HCT116 (cell line): ENCODE measurements around the gene GALNS. TPM values are rescaled to one million over a fixed set of nuclear protein-coding genes. Genes with fewer than 3 reads are reported as not detected.
A peak's percentile ranks its signal among the peaks of the same experiment; 100 is the strongest.

ENCODE experiments used
- ATAC-seq: fragments of 200-7000 bp; cut with Tn5 transposase; 2 replicates; pipeline ENCODE4 v1.9.1; 2020; ENCODE audit warnings: mild to moderate bottlenecking, moderate library complexity
- BruUV-seq: library from RNA; stranded (reverse); fragments of 400-500 nt; replicated peaks from 2 replicates; lab custom pipeline; 2021; lab: Mats Ljungman, UMichigan
- CTCF ChIA-PET: fragments of 300-600 bp; sonication (Branson Sonifier 250); formaldehyde crosslinking; loops from one replicate; lab custom pipeline; 2021; ENCODE audit warnings: antibody characterized with exemption; lab: Charles Lee
- POLR2A ChIA-PET: fragments of 300-600, 350-600 bp; sonication (Branson Sonifier 250); formaldehyde crosslinking; loops from one replicate; lab custom pipeline; 2021; ENCODE audit warnings: antibody characterized with exemption; lab: Charles Lee
- RAD21 ChIA-PET, 2 experiments: fragments of 300-600 bp; sonication (Branson Sonifier 250); formaldehyde crosslinking; loops; one replicate each; lab custom pipeline; 2023; ENCODE audit warnings: low total read pairs in 2 of 2; ENCODE audit not compliant: uncharacterized antibody in 2 of 2, unreplicated experiment in 2 of 2, low non-redundant PET in 1 of 2; lab: Charles Lee
- DNase-seq: peaks from one replicate; pipeline ENCODE4 v3.0.0-alpha.2; 2010; ENCODE audit warnings: low read depth, low spot score
- H2AFZ ChIP-seq: fragments of 200-600 bp; shearing (Covaris generic), sonication (generic); 2 replicates; pipeline ENCODE4 v1.6.1; 2017; ENCODE audit warnings: low read depth, mixed run types, mixed read lengths, antibody characterized with exemption, low read length; ENCODE audit not compliant: poor library complexity, severe bottlenecking
- H3K27ac ChIP-seq: 2 replicates; pipeline ENCODE4 v1.5.1; 2012; ENCODE audit warnings: low read depth, low read length
- H3K27me3 ChIP-seq: fragments of 200-600 bp; sonication (generic); 2 replicates; pipeline ENCODE4 v1.6.1; 2016; ENCODE audit warnings: mixed run types, low read length, mixed read lengths; ENCODE audit not compliant: insufficient read depth
- H3K36me3 ChIP-seq, 2 experiments: fragments of 200-500 bp in 1 of 2; fragments of 200-600 bp in 1 of 2; sonication (Bioruptor generic) in 1 of 2; sonication (generic) in 1 of 2; 2 replicates each; pipeline versions ENCODE4 v1.5.1 to v1.6.1; 2014 to 2016; ENCODE audit warnings: low read length in 2 of 2, inconsistent platforms in 1 of 2, mixed read lengths in 1 of 2, mixed run types in 1 of 2; ENCODE audit not compliant: insufficient read depth in 2 of 2, control insufficient read depth in 1 of 2
- H3K4me1 ChIP-seq, 2 experiments: fragments of 200-600 bp in 1 of 2; sonication (generic) in 1 of 2; 2 replicates each; pipeline versions ENCODE4 v1.5.1 to v1.6.1; 2012 to 2017; ENCODE audit warnings: low read length in 2 of 2, inconsistent platforms in 1 of 2, mild to moderate bottlenecking in 1 of 2, mixed read lengths in 1 of 2, mixed run types in 1 of 2, moderate library complexity in 1 of 2; ENCODE audit not compliant: insufficient read depth in 2 of 2, control insufficient read depth in 1 of 2
- H3K4me2 ChIP-seq: fragments of 200-600 bp; sonication (generic); 2 replicates; pipeline ENCODE4 v1.6.1; 2017; ENCODE audit warnings: mixed run types, low read length, mixed read lengths
- H3K4me3 ChIP-seq, 2 experiments: fragments of 200-600 bp in 1 of 2; sonication (generic) in 1 of 2; replicated peaks in 1 of 2; 2 replicates each; pipeline ENCODE4 v1.5.1; 2011 to 2016; ENCODE audit warnings: low read length in 2 of 2, control low read depth in 1 of 2, low read depth in 1 of 2, mild to moderate bottlenecking in 1 of 2, mixed read lengths in 1 of 2, mixed run types in 1 of 2
- H3K79me2 ChIP-seq: fragments of 200-600 bp; sonication (generic); 2 replicates; pipeline ENCODE4 v1.6.1; 2017; ENCODE audit warnings: mild to moderate bottlenecking, mixed run types, low read length, moderate library complexity, mixed read lengths; ENCODE audit not compliant: insufficient read depth
- H3K9ac ChIP-seq: fragments of 200-600 bp; sonication (generic); 2 replicates; pipeline ENCODE4 v1.6.1; 2016; ENCODE audit warnings: low read length, mixed read lengths
- H3K9me2 ChIP-seq: fragments of 200-600 bp; sonication (generic), shearing (Covaris generic); 2 replicates; pipeline ENCODE4 v1.6.1; 2017; ENCODE audit warnings: mixed run types, mild to moderate bottlenecking, moderate library complexity; ENCODE audit not compliant: insufficient read depth
- H3K9me3 ChIP-seq, 2 experiments: fragments of 200-500 bp in 1 of 2; fragments of 200-600 bp in 1 of 2; sonication (Bioruptor generic) in 1 of 2; sonication (generic) in 1 of 2; 2 replicates each; pipeline ENCODE4 v1.6.1; 2014 to 2017; ENCODE audit warnings: low read length in 2 of 2, mixed read lengths in 2 of 2, inconsistent platforms in 1 of 2, low read depth in 1 of 2, mild to moderate bottlenecking in 1 of 2, mixed run types in 1 of 2, moderate library complexity in 1 of 2; ENCODE audit not compliant: control insufficient read depth in 1 of 2, insufficient read depth in 1 of 2
- H4K20me1 ChIP-seq: fragments of 200-600 bp; sonication (generic), shearing (Covaris generic); 2 replicates; pipeline ENCODE4 v1.6.1; 2017; ENCODE audit warnings: mixed run types, mild to moderate bottlenecking, moderate library complexity; ENCODE audit not compliant: insufficient read depth
- CBX3 ChIP-seq: IDR thresholded peaks from 2 replicates; pipeline ENCODE4 v1.6.1; 2012; ENCODE audit warnings: low read depth
- CTCF ChIP-seq, 3 experiments: fragments of 200-600 bp in 1 of 3; sonication (generic) in 1 of 3; IDR thresholded peaks in 2 of 3; conservative IDR thresholded peaks in 1 of 3; 2 replicates each; pipeline ENCODE4 v1.5.1; 2012 to 2017; ENCODE audit warnings: low read depth in 2 of 3, low read length in 2 of 3, antibody characterized with exemption in 1 of 3, borderline replicate concordance in 1 of 3, control low read depth in 1 of 3, mild to moderate bottlenecking in 1 of 3, mixed read lengths in 1 of 3, mixed run types in 1 of 3, moderate library complexity in 1 of 3; ENCODE audit not compliant: insufficient read depth in 1 of 3
- ELF1 ChIP-seq: IDR thresholded peaks from 2 replicates; pipeline ENCODE4 v1.6.1; 2012; ENCODE audit warnings: low read depth, borderline replicate concordance
- JUND ChIP-seq: IDR thresholded peaks from 2 replicates; pipeline ENCODE4 v1.6.1; 2012
- MAX ChIP-seq: IDR thresholded peaks from 2 replicates; pipeline ENCODE4 v1.6.1; 2012
- REST ChIP-seq: IDR thresholded peaks from 2 replicates; pipeline ENCODE4 v1.6.1; 2012; ENCODE audit warnings: low read depth
- SIN3A ChIP-seq: IDR thresholded peaks from 2 replicates; pipeline ENCODE4 v1.6.1; 2012; ENCODE audit warnings: low read depth
- SRF ChIP-seq: IDR thresholded peaks from 2 replicates; pipeline ENCODE4 v1.6.1; 2012; ENCODE audit warnings: low read depth
- YY1 ChIP-seq: IDR thresholded peaks from 2 replicates; pipeline ENCODE4 v1.6.1; 2011; ENCODE audit warnings: low read length, low read depth, moderate library complexity, mild to moderate bottlenecking; ENCODE audit not compliant: insufficient replicate concordance; ENCODE audit errors: extremely low read depth
- intact Hi-C: fragments of 100-400 bp; cut with micrococcal nuclease; formaldehyde crosslinking; loops from 2 replicates; pipeline ENCODE4 v1.10.0; 2022
- total RNA-seq: library from RNA; stranded (reverse); gene quantifications from one replicate; pipeline ENCODE4 v1.2.1, GENCODE V29; 2021; ENCODE audit not compliant: unreplicated experiment

GALNS gene
- total RNA-seq, 1 experiment from 2014 or later: 44.6 TPM

GRCh38 chr16:88777471-88778270 lies 79.1 kb downstream of the GALNS start:
- no peaks in the 10 kb centered on the region for H3K9me3 ChIP-seq
- DNase-seq (no peak), ATAC-seq (no peak)
- peaks cover 11% of the 10 kb centered on the region; the same call in 1 of the 2 replicates for H4K20me1 ChIP-seq
- no peak overlapping the region for H3K4me3 ChIP-seq
- H3K9ac ChIP-seq: no peak overlapping the region
- H3K79me2 ChIP-seq: peaks cover 99% of the 10 kb centered on the region
- H3K4me1 ChIP-seq: peaks cover 51 to 61% of the 10 kb centered on the region in 2 experiments
- no peak overlapping the region for H2AFZ ChIP-seq
- CTCF ChIA-PET: no interaction called here
- no TSS peak for BruUV-seq
- H3K27ac ChIP-seq: peak overlapping the region; percentile 8; the same call in 1 of the 2 replicates
- RAD21 ChIA-PET: no interaction called here
- intact Hi-C loops: no loop called here
- no peak overlapping the region for H3K4me2 ChIP-seq
- POLR2A ChIA-PET: no interaction called here
- TF ChIP-seq SRF (no peak), CTCF (IDR thresholded peaks at IDR 0.05 in 2 of 3, conservative IDR thresholded peaks at IDR 0.05 in 1 of 3; ENCODE audit: borderline replicate concordance in 1 of 3, insufficient read depth in 1 of 3, low read depth in 2 of 3, low read length in 2 of 3) (no peak), MAX (no peak), CBX3 (no peak), YY1 (no peak), ELF1 (no peak), REST (no peak), JUND (no peak), SIN3A (no peak)
- H3K36me3 ChIP-seq: peaks cover 0 to 7% of the 10 kb centered on the region in 2 experiments; a peak in 1 of 4 replicates
- H3K27me3 ChIP-seq: no peaks in the 10 kb centered on the region
- no peaks in the 10 kb centered on the region for H3K9me2 ChIP-seq
